GM12878 (cell line): ENCODE results near the gene PDXDC1. TPM values are rescaled to one million over a fixed set of nuclear protein-coding genes. Genes with fewer than 3 reads are reported as not detected.
"Not testable (repeated sequence)": the region's sequence is repeated elsewhere in the genome, so short reads cannot be mapped to it uniquely, and the experiment has no call there.

Experiments
- ATAC-seq: fragments of 200-7000 bp; cut with Tn5 transposase; 3 replicates; pipeline ENCODE4 v1.9.1; 2020; ENCODE audit warnings: mild to moderate bottlenecking, moderate library complexity
- BruUV-seq: library from RNA; stranded (reverse); fragments of 400-500 nt; replicated peaks from 2 replicates; lab custom pipeline; 2021; lab: Mats Ljungman, UMichigan
- CTCF ChIA-PET: fragments of 300-600 bp; sonication (Branson Sonifier 250); formaldehyde crosslinking; extraction: SDS; loops from one replicate; lab custom pipeline; 2021; ENCODE audit warnings: inconsistent platforms; lab: Yijun Ruan, JAX
- POLR2A ChIA-PET: fragments of 350-600 bp; formaldehyde crosslinking; extraction: SDS; loops from one replicate; lab custom pipeline; 2021; ENCODE audit warnings: inconsistent platforms; lab: Charles Lee
- RAD21 ChIA-PET: fragments of 300-600 bp; sonication (Branson Sonifier 250); formaldehyde crosslinking; loops from one replicate; lab custom pipeline; 2023; ENCODE audit warnings: antibody characterized with exemption; ENCODE audit not compliant: unreplicated experiment; lab: Charles Lee
- SMC1A ChIA-PET: fragments of 300-600 bp; sonication (Branson Sonifier 250); formaldehyde crosslinking; loops from one replicate; lab custom pipeline; 2023; ENCODE audit not compliant: unreplicated experiment, uncharacterized antibody; lab: Charles Lee
- DNase-seq: peaks from one replicate; pipeline ENCODE4 v3.0.0-alpha.2; 2011; ENCODE audit warnings: low read depth, low spot score
- FAIRE-seq: peaks from 3 replicates; lab custom pipeline; 2011; peaks lifted over from hg19 to GRCh38; lab: Jason Lieb, UNC
- H2AFZ ChIP-seq: 2 replicates; pipeline ENCODE4 v1.6.0; 2011; ENCODE audit warnings: low read depth, low read length, control low read depth; ENCODE audit not compliant: control insufficient read depth
- H3K27ac ChIP-seq: 2 replicates; pipeline ENCODE4 v1.5.1; 2011; ENCODE audit warnings: control low read depth; ENCODE audit not compliant: control insufficient read depth, insufficient read depth
- H3K27me3 ChIP-seq, 2 experiments: replicated peaks in 1 of 2; 2 replicates each; pipeline versions ENCODE4 v1.6.0 to v1.6.1; 2011; ENCODE audit warnings: low read length in 1 of 2; ENCODE audit not compliant: control insufficient read depth in 2 of 2, insufficient read depth in 2 of 2
- H3K36me3 ChIP-seq, 2 experiments: 2 replicates each; pipeline ENCODE4 v1.5.1; 2011; ENCODE audit warnings: low read length in 1 of 2; ENCODE audit not compliant: control insufficient read depth in 2 of 2, insufficient read depth in 2 of 2
- H3K4me1 ChIP-seq: 2 replicates; pipeline ENCODE4 v1.6.1; 2011; ENCODE audit warnings: mild to moderate bottlenecking, low read length, moderate library complexity, mixed read lengths; ENCODE audit not compliant: control insufficient read depth, insufficient read depth
- H3K4me2 ChIP-seq: 2 replicates; pipeline ENCODE4 v1.6.0; 2011; ENCODE audit warnings: control low read depth; ENCODE audit not compliant: control insufficient read depth, insufficient read depth
- H3K4me3 ChIP-seq: fragments of 200-600 bp; sonication (generic); 2 replicates; pipeline ENCODE4 v1.5.1; 2016
- H3K79me2 ChIP-seq: 2 replicates; pipeline ENCODE4 v1.6.0; 2011; ENCODE audit warnings: low read length; ENCODE audit not compliant: control insufficient read depth, insufficient read depth
- H3K9ac ChIP-seq: 2 replicates; pipeline ENCODE4 v1.8.0; 2011; ENCODE audit warnings: low read length, control low read depth, mixed read lengths; ENCODE audit not compliant: control insufficient read depth, insufficient read depth
- H3K9me3 ChIP-seq: replicated peaks from 3 replicates; pipeline ENCODE4 v1.5.1; 2011; ENCODE audit warnings: mild to moderate bottlenecking, low read length; ENCODE audit not compliant: control insufficient read depth, insufficient read depth
- H4K20me1 ChIP-seq: 2 replicates; pipeline ENCODE4 v1.6.0; 2011; ENCODE audit not compliant: control insufficient read depth, insufficient read depth
- WGBS: methylation state at CpG from one replicate; pipeline ENCODE4 v1.1.6; 2016; ENCODE audit warnings: low lambda C conversion rate; ENCODE audit not compliant: insufficient replicate concordance, insufficient coverage; ENCODE audit errors: missing lambda C conversion rate; 5-methylcytosine and 5-hydroxymethylcytosine counted together
- in situ Hi-C: fragments of 300-500 bp; cut with MboI; formaldehyde crosslinking; loops from 9 replicates; pipeline ENCODE4 v1.14.3; 2018; ENCODE audit warnings: mixed read lengths
- intact Hi-C: fragments of 100-400 bp; cut with micrococcal nuclease; formaldehyde crosslinking; loops from one replicate; pipeline ENCODE4 v1.14.2; 2022; ENCODE audit not compliant: unreplicated experiment
- polyA plus RNA-seq, 11 experiments: library from polyadenylated mRNA; depleted of rRNA in 4 of 11; unstranded in 6 of 11; stranded (reverse) in 5 of 11; fragments of >200 nt; fragmentation: Nextera tagmentation in 4 of 11; fragmentation: Illumina TruSeq in 1 of 11; extraction: Ambion mirVana in 4 of 11; extraction: Trizol in 1 of 11; gene quantifications; 1 replicate in 1 of 11; 2 replicates in 10 of 11; pipeline versions ENCODE4 v1.2.1 to v1.2.3, GENCODE V29; 2011 to 2016; ENCODE audit warnings: inconsistent platforms in 2 of 11, missing spikeins in 2 of 11, low read depth in 1 of 11
- total RNA-seq, 4 experiments: library from RNA; depleted of rRNA in 3 of 4; stranded (reverse); fragments of >200 nt in 3 of 4; fragmentation: Illumina TruSeq in 1 of 4; extraction: Trizol in 1 of 4; gene quantifications; 2 replicates each; pipeline versions ENCODE4 v1.2.1 to v1.2.3, GENCODE V29; 2013 to 2021
- TF ChIP-seq, protein P1 (sequence below): fragments of 450-650 bp; IDR thresholded peaks from 2 replicates; pipeline ENCODE4 v1.6.1; 2016; ENCODE audit warnings: mild to moderate bottlenecking, moderate library complexity, borderline replicate concordance

The PDXDC1 gene
- total and polyA plus RNA-seq, 10 of the 15 experiments (the other 5 are each of a cell fraction or from before 2014, with no cell fraction given) = 6.1 to 78.2 (median 53.8) TPM

DNA sequence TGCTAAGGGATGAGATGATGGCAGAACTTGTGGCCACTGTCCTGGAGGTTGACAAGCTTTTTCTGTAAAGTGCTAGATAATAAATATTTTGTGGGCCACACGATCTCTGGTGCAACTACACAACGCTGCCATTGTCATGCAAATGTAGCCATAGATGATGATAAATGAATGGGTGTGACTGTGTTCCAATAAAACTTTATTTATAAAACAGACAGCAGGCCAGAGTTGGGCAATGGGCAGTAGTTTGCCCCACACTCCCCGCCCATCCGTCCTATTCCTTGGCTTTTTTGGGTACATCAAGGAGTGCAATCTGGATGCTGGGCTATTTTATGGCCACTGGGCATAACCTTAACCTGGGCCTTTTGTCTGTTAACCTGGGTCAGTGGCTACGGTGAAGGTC is 184.8 kb downstream of the PDXDC1 start:
- BruUV-seq, DNase-seq, SMC1A ChIA-PET, CTCF ChIA-PET, H3K27ac ChIP-seq, H3K4me2 ChIP-seq, FAIRE-seq, H3K27me3 ChIP-seq, H3K9me3 ChIP-seq, H3K9ac ChIP-seq, RAD21 ChIA-PET, POLR2A ChIA-PET, H3K36me3 ChIP-seq, in situ Hi-C loops, H3K4me1 ChIP-seq, intact Hi-C loops, H4K20me1 ChIP-seq, ATAC-seq, H3K79me2 ChIP-seq, H2AFZ ChIP-seq, H3K4me3 ChIP-seq: not testable (repeated sequence)
- TF ChIP-seq, protein P1, sequence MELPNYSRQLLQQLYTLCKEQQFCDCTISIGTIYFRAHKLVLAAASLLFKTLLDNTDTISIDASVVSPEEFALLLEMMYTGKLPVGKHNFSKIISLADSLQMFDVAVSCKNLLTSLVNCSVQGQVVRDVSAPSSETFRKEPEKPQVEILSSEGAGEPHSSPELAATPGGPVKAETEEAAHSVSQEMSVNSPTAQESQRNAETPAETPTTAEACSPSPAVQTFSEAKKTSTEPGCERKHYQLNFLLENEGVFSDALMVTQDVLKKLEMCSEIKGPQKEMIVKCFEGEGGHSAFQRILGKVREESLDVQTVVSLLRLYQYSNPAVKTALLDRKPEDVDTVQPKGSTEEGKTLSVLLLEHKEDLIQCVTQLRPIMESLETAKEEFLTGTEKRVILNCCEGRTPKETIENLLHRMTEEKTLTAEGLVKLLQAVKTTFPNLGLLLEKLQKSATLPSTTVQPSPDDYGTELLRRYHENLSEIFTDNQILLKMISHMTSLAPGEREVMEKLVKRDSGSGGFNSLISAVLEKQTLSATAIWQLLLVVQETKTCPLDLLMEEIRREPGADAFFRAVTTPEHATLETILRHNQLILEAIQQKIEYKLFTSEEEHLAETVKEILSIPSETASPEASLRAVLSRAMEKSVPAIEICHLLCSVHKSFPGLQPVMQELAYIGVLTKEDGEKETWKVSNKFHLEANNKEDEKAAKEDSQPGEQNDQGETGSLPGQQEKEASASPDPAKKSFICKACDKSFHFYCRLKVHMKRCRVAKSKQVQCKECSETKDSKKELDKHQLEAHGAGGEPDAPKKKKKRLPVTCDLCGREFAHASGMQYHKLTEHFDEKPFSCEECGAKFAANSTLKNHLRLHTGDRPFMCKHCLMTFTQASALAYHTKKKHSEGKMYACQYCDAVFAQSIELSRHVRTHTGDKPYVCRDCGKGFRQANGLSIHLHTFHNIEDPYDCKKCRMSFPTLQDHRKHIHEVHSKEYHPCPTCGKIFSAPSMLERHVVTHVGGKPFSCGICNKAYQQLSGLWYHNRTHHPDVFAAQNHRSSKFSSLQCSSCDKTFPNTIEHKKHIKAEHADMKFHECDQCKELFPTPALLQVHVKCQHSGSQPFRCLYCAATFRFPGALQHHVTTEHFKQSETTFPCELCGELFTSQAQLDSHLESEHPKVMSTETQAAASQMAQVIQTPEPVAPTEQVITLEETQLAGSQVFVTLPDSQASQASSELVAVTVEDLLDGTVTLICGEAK = peak; percentile 63
- WGBS = 24% methylated on average over 4 of the region's 5 CpGs

GRCh38 chr16:15160571-15160970 is 185.7 kb downstream of the PDXDC1 start:
- H3K27me3 ChIP-seq, SMC1A ChIA-PET, FAIRE-seq, DNase-seq, H2AFZ ChIP-seq, H3K4me3 ChIP-seq, POLR2A ChIA-PET, RAD21 ChIA-PET, H3K4me2 ChIP-seq, intact Hi-C loops, CTCF ChIA-PET, H3K79me2 ChIP-seq, BruUV-seq, H3K4me1 ChIP-seq, in situ Hi-C loops, H3K36me3 ChIP-seq, H4K20me1 ChIP-seq, H3K9me3 ChIP-seq, ATAC-seq, H3K27ac ChIP-seq, H3K9ac ChIP-seq: not testable (repeated sequence)
- 57% methylated on average over 7 of the region's 10 CpGs for WGBS

DNA sequence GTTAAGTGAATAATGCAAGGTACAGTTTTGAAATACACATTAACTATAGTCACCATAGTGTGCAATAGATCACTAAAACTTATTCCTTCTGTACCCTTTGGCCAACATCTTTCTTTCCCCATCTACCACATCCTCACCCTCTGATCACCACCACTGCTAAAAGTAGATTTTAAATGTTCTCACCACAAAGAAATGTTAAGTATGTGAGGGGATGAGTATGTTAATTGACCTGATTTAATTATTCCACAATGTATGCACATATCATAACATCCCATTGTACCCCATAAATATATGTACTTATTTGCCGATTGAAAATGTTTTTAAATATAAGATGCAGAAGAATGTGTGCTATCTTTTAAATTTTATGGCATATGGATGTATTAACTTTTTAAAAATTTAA is 188.2 kb downstream of the PDXDC1 start:
- H3K27me3 ChIP-seq, CTCF ChIA-PET, ATAC-seq, RAD21 ChIA-PET, H3K9me3 ChIP-seq, H3K79me2 ChIP-seq, H3K4me3 ChIP-seq, FAIRE-seq, H3K9ac ChIP-seq, H3K36me3 ChIP-seq, intact Hi-C loops, H2AFZ ChIP-seq, H3K27ac ChIP-seq, SMC1A ChIA-PET, DNase-seq, in situ Hi-C loops, H3K4me2 ChIP-seq, H4K20me1 ChIP-seq, H3K4me1 ChIP-seq, BruUV-seq, POLR2A ChIA-PET: not testable (repeated sequence)
- 52% methylated on average over 1 of the region's 1 CpG for WGBS
